HG02870 (cell line): ENCODE data around the gene KIT.

Source experiments
- ATAC-seq: cut with Tn5 transposase; IDR thresholded peaks from one replicate; pipeline ENCODE4 v1.9.1; 2021; ENCODE audit warnings: mild to moderate bottlenecking, moderate library complexity; ENCODE audit not compliant: unreplicated experiment

Gene KIT

DNA sequence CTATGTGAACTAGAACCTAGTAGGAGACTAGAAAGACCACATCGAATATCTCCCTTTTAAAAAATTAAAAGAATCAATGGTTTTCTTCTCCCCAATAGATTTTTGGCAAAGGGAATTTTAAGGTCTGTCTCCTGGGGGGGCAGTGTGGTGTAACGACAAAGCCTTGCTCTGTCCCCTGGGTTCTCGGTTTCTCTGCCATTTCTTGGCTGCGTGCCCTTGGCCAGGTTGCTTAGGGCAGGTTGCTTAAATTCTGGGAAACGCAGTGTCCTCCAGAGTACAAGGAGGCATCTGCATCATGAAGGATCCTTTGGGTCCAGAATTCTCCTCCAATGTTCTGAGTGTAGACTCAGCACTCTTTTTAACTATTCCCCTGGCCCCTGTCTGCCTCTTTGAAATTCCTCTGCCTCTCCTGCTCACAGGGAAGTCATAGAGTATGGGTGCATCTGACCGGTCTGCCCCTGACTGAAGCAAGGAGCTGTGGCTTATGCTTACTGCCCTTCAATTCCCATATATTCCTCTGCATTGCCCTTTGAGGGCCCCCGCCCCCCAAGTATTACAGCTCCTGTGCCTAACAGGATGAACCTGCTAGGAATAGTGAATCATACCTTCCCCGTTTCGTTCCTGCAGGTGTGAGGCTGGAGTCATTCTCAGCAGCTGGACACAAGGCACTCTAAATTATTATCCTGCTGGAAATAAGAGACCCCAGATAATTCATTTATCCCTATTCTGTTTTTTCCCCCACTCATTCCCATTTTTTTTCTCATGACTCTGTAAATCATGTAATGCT, 2.2 kb downstream of the KIT start:
- ATAC-seq, result no peak

DNA sequence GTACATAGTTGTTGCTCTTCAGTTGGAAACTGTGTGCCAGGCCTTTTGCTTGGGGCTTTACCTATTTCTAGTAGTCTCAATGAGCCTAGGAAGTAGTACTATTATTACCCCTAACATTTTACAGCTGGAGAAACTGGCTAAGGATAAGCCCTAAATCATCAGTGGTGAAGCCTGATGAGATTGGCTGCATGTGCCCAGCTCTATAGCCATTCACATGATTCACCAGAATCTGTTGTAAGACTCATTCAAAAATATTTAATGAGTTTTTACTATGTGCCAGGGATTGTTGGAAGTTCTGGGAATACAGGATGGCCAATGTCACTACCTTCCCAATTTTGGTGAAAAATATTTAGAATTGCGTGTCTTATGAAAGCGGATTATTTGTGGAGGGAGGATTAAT, 2.8 kb downstream of the KIT start:
- no peak for ATAC-seq

DNA sequence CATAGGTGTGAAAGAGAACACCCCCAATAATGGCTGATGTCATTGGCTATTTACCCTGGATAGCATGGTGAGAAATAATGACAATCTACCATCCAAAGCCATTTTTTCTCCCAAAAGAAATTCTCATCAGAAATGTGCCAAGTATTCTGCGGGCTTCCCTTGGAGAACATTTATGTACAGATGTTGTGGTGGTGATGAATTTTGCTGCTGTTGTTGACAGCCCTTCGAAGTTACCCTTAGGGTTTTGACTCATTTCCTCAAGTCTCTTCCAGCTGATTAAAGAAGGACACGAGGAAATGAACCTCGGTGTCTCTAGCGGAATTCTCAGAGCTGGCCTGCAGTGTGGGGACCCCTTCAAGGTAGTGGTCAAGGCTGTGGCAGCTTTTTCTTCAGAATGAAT, 3.4 kb downstream of the KIT start:
- no peak for ATAC-seq

DNA sequence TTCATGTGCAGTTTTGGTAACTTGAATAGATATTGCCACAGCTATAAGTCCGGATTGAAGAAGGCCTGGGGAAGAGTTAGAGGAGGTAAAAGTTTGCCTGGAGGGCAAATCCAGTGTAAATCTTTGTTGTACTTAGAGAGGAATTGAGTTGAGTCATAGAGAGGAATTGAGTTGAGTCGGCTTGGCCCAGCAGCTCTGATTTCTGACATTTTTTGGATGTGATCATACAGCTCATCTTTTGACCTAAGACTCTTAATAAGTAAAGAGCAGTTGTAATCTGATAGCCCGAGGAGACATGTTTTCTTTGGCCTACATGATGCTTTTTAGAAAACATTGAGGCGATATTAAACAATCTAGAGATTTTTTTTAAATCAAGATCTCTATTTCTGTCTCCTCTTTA, 3.9 kb downstream of the KIT start:
- no peak for ATAC-seq

DNA sequence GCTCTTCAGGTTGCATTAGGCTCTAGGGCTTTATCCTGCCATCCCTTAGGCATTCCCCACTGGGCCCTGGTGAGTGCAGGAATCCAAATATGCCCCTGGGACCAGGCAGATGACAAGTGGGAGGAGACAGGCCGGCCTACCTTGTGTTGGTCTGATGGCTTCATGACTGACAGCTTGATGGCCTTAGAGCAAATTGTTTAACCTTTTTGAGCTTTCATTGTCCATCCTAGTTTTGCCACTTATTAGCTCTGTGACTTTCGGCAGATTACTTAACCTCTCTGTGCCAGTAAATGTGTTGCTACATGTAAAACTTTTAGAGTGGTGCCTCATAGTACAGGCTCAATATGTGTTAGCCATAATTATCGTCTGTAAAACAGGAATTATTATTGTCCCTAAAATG, 4.4 kb downstream of the KIT start:
- ATAC-seq, result no peak

DNA sequence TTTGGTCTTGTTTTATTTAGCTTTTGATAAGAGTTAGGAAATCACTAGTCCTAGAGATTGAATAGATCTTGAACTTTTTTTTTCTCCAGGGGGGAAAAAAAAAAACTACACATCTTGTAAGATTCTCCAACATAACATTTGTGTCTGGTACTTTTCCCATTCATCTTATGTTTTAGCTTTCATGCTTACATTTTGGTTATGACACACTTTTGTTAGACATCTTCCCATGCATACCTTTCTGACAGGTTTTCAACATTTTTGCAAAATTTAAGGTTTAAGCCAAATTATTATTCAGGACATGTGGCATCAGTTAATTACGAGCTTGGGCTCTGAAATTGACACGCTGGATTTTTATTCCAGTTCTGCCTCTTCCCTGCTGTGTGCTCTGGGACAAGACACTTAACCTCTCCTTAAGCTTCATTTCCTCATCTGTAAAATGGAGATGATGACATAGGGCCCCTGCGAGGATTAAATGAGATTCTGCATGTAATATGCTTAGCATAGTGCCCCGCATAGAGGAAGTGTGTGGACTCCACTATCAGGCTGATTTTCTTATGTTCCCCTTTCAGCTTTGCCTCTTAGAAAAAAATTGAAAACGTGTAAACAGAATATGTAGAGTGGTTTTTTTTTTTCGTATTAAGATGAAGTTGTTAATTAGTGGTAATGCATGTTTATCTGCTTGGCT, 5.3 kb downstream of the KIT start:
- no peak for ATAC-seq

DNA sequence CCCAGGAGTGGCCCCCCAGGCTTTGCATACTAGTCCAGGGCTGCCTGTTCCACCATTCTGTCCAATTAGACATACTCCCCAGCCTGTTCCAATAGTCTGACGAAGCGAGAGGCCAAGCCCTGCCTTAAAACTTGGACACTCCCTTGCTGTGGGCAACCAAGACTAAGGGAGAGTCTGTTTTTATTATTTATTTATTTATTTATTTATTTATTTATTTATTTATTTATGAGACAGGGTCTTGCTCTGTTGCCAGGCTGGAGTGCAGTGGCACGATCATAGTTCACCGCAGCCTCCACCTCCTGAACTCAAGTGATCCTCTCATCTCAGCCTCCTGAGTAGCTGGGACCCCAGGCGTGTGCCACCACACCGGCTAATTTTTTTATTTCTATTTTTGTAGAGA, 6.6 kb downstream of the KIT start:
- no peak for ATAC-seq

DNA sequence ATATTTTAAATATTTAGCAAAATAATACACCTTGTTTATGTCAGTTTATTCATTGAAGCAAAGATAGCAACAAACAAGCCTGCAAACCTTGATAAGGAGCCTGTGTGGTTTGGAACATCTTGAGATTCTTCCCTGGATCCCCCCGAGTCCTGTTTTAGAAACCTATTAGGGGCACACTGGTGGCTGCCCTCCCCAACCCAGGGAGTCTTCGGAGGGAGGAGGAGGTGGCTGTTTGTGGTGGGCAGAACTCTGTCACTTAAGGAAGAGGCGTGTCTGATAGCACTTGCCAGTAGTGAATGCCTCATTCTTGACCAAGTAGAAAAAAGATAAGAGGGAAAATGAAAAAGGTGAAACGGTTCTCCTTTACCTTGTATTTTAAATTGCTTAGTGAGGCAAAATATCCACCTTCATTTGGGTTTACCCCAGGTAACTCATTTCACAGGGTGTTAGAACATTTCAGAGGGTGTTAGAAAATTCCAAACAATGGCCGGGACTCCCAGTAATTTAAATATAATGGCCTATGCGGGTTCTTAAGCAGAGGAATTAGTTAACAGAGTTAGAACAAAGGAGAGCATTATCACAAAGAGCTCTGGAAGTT, 10.4 kb downstream of the KIT start:
- ATAC-seq, result no peak

DNA sequence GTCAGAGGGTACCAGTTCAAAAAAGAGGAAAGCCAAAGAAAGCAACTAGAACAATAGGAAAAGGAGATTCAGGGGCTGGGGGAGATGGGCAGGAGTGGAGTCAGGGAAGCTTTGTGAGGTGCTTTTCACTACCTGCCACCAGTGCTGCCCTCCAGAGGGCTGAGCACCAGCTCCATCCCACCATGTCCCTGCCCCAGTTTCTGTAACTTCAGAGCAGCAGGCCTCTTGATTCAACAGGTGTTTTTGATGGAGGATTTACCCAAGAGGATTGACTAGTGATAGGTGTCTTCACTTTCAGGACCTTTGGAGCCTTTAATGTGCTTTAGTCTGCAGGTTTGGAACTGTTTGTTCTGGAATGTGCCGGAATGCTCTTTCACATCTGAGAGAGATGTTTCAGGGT, 12.1 kb downstream of the KIT start:
- ATAC-seq, result no peak

DNA sequence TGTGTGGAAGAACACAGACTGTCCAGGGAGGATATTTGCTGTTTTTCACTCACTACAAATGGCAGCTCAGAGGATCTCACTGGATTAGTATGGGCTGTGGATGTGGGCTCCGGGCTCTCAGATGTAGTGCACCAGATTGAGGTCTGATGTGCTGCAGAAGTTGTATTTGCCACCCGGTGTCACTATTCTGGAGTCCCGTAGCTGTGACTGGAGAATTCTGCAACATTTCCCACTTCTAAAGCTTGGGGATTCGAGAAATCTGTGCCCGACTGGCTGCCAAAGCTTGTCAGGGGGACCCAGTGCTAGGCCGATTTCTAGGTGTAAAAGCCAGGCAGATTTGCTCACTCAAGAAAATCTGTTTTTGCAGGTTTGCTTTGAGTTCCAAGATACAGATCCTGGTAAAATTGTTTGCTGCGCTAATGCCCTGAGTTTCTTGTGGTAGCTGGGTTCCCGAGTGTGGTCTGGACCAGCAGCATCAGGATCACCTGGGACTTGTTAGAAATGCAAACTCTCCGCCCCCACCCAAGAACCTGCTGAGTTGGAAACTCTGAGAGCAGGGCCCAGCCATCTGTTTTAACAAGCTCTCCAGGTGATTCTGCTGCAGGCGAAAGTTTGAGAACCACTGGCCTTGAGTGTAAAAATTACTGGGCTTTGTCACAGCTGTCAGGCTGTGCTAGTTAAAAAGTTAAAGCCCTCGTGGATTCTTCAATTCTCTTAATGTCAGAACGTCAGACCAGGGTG, 18.1 kb downstream of the KIT start:
- ATAC-seq, result no peak

DNA sequence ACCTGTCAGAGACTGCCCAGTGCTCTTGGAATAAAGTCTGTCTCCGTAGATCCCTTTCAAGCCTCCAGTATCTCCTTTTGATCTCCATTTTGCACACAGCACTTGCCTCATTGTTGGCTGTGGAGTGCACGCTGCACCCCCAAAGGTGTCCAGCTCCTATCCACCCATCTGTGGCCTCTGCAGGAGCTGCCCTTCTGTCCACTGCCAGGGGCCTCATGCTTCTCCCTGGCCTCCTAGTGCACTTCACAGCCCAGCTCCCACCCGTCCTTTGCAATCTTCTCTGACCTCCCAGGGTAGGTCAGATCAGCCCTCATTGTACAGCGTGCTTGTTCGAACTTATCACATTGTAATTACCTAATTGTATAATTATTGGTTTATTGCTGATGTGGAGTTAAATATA, 18.9 kb downstream of the KIT start:
- no peak for ATAC-seq

DNA sequence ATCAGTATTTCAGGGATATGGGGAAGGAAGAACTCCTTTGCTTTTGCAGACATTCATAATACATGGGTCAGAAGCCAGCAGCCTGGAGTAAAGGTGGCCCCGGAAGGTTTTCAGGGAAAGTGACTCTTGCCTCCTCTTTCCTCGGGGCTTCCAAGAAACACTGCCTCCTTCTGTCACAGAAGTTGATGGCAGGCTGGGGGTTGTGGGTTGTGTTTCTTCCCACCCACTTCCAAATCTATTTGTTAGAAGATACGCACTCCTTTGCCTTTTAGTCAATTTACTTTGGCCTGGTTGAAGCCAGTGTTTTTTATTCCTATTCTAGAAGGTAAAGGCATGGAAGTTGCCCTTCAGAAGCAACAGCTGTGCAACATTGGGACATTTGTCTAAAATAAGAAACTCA, 19.7 kb downstream of the KIT start:
- ATAC-seq, result no peak

DNA sequence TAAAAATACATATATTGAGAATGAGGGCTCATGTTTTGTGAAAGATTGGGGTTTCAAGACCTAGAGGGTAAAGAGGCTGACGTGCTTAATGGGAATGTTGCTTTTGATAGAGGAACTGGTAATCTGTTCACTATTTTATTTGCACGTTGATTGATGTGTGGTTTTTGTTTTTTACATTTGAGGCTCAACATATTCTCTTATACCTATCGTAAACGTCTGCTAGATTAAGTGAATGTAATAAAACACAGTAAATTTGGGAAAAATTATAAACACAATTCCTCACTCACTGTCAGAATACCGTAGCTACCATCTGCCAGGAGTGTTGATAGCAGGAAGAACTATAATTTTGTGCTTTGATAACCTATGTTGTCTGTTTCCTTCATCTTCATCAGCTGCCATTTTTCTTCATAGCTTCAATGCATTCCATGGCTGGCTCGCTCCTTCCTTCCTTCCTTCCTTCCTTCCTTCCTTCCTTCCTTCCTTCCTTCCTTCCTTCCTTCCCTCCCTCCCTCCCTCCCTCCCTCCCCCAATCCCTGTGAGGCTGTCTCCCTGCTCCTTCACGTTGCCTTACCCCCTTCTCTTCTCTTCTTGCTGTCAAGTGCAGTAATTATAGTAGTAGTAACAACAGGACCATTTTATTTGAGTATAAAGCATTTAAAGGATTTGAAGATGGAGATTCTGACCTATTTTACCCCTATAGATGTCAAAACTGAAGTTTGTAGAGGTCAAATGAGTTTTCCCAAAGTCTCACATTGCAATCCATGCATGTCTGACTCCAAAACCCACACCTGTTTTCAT, 20.3 kb downstream of the KIT start:
- ATAC-seq, result no peak

DNA sequence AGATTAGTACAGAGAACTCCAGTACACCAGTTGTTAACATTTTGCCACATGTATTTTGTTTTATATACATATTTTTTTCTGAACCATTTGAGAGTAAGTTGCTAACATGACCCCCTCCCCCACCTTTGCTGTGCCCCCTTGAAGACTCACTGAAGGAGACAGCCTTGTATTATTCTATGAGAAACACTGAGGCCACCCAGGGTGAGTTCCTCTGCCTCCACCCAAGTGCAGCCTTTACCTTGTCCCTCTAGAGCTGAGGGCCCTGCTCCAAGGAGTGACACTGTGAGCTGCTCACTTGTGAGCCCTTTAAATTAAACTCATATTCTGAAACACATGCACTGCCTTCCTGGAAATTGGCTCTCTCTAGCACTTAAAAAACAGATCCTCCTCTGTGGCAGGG, 21.1 kb downstream of the KIT start:
- ATAC-seq, result no peak

DNA sequence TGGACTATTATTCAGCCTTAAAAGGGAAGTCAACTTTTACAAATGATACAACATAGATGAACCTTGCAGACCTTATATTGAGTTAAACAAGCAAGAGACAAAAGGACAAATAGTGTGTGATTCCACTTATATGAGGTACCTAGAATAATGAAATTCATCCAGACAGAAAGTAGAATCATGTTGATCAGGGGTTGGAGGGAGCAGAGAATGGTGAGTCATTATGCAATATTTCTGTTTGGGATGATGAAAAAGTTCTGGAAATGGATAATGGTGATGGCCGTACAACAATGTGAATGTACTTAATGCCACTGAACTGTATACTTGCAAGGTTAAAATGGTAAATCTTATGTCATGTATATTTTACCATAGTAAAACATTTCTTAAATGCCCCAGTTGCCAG, 22.1 kb downstream of the KIT start:
- no peak for ATAC-seq

DNA sequence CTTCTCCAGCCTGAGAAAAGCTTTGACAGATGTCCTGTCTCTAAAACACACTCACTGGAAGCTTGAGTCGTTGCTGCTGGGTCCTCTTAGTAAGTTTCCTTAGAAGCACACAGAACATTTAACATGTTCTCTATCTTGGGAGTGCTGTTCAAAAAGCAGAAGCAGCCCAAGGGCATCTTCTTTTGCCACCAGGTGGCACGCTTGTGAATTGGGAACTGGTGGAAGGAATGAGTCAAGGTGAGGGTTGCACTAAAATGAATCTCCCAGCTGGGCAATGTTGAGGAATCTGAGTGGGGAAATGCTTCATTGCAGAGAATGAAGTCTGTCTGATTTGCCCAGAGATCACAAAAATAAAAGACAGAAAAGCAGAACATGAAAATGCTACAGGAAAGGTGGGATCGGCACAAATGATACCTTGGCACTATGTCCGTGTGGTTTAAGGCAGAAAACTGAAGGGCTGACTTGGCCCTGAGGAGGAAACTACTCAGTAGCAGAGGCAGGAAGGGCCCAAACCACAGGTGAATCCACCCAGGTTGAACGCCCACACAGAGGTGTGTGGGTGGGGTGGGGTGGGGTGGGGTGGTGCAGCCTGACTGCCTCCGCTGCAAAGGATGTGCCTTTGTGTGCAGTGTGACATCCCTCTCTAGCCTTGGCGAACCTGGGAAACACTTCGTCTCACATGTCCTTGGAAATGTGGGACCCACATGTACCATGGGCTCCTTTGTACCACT, 26.0 kb downstream of the KIT start:
- no peak for ATAC-seq

DNA sequence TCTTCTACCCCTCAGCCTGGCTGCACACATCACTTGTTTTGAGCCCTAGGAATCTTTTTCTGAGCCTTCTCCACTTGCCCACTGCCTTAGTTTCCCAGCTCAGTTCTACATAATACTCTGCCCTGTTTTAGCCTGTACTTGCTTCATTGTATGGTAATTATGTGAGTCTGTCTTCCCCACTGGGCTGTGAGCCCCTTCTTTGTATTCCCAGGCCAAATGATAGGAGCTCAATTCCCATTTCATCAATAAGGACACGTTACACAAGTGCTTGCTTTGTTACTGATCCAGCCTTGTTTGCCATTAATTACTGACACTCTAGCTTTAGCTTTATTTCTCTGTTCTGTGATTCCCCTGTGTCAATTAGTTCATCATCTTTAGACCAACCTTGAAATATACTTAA, 28.1 kb downstream of the KIT start:
- no peak for ATAC-seq

DNA sequence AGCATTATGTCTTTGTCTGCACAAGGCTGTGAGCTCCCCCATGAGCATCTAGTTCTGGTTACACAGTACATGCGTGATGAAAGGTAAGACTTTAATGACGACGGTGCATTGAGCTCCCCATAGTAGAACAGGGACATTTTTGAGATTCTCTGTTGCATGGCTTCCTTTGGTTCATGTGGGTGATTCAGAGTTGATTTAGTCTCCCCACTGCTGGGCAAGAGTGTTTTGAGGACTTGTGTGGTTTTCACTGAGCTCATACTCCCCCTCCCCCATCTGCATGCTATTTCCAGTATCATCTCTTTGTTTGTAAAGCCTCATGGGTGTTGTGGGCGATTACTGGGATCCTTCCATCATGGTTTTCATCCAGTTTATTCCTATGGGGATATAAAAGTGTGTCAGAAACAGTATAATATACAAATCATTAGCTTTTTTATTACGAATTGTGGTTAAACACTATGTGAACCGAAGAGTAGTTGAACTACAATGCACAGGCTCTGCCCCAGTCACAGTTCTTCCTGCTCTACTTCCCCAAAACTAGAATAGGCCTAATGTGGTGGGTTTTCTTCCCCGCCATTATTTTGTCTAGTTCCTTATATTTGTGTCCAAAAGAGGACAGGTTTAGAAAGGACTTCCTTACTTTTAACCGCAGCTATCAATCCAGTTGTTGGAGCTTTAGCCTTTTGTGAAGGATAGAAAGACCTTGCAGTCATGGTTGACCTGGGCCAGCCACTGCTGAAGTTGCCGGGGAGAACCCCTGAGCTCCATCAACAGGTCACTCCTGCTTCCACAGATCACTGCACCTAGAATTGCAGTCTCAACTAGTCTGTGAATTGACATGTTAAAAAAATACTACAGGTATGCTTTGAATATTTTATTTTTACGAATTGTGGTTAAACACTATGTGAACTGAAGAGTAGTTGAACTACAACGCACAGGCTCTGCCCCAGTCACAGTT, 30.4 kb downstream of the KIT start:
- peak; percentile 53 for ATAC-seq

DNA sequence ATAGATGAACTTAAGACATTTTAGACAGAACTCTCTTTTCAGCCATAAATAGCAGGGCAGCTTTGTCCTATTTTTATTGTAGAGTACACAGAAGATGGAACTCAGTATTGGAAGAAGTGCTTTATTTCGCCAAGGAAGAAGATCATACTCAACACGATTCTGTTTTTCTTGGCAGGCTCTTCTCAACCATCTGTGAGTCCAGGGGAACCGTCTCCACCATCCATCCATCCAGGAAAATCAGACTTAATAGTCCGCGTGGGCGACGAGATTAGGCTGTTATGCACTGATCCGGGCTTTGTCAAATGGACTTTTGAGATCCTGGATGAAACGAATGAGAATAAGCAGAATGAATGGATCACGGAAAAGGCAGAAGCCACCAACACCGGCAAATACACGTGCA, 37.6 kb downstream of the KIT start:
- no peak for ATAC-seq
